H7 (cell line): ENCODE data around the gene PIK3R2. TPM values are rescaled to one million over a fixed set of nuclear protein-coding genes. Genes with fewer than 3 reads are reported as not detected.
"Not testable (repeated sequence)": the region's sequence is repeated elsewhere in the genome, so short reads cannot be mapped to it uniquely, and the experiment has no call there.

Experiments used
- DNase-seq: peaks from one replicate; pipeline ENCODE4 v3.0.0; 2012
- H3K27me3 ChIP-seq: 2 replicates; pipeline ENCODE4 v1.6.0; 2011; ENCODE audit warnings: mild to moderate bottlenecking, low read length; ENCODE audit not compliant: control insufficient read depth, insufficient read depth
- H3K36me3 ChIP-seq: replicated peaks from 2 replicates; pipeline ENCODE4 v1.5.1; 2011; ENCODE audit warnings: low read length; ENCODE audit not compliant: control insufficient read depth, insufficient read depth
- H3K4me3 ChIP-seq: 2 replicates; pipeline ENCODE4 v1.5.1; 2011; ENCODE audit warnings: low read depth, mild to moderate bottlenecking, control low read depth, low read length, moderate library complexity; ENCODE audit not compliant: insufficient read depth
- total RNA-seq: library from RNA; depleted of rRNA; stranded (reverse); fragments of >200 nt; shearing (Covaris generic); gene quantifications from 2 replicates; pipeline ENCODE4 v1.2.3, GENCODE V29; 2014; rRNA removed

The PIK3R2 gene
- total RNA-seq, 1 experiment from 2014 or later = 29.0 TPM

GRCh38 chr19:18204394-18205199 is 51.6 kb downstream of the PIK3R2 start:
- H3K27me3 ChIP-seq = peaks cover 4% of the 10 kb centered on the region; the same call in 1 of the 2 replicates
- H3K4me3 ChIP-seq = peak overlapping the region; percentile 62
- peaks cover 4% of the 10 kb centered on the region for H3K36me3 ChIP-seq
- DNase-seq = peak; percentile 88

- Histone ChIP-seq H3K27me3 (peaks cover 4% of the 10 kb centered on the region; the same call in 1 of the 2 replicates), H3K36me3 (peaks cover 1% of the 10 kb centered on the region), H3K4me3 (peak overlapping the region; percentile 62)
- DNase-seq = peak; percentile 81
Observed at GRCh38 chr19:18205200-18205892, 52.4 kb downstream of the PIK3R2 start.

DNA sequence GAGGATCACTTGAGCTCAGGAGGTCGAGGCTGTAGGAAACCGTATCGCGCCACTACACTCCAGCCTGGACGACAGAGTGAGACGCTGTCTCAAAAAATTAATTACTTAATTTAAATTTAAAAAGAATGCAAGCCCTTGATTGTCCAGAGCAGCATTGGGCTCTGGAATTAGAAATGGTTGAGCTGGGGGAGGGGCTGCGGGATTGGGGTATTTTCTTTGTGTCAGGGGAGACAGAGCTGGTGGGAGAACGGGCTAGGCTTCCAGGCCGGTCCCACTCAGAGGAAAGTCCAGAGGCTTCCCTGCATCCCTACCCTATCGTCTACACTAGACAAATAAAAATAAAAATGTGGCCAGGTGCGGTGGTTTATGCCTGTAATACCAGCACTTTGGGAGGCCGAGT is 53.1 kb downstream of the PIK3R2 start:
- Histone ChIP-seq H3K36me3 (no peaks in the 10 kb centered on the region), H3K4me3 (peak overlapping the region; percentile 62), H3K27me3 (peaks cover 4% of the 10 kb centered on the region; the same call in 1 of the 2 replicates)
- peak; percentile 44 for DNase-seq

GRCh38 chr19:18208098-18208951 is 55.4 kb downstream of the PIK3R2 start:
- peak; percentile 91 for DNase-seq
- Histone ChIP-seq H3K36me3 (no peaks in the 10 kb centered on the region), H3K27me3 (peaks cover 2% of the 10 kb centered on the region; the same call in 1 of the 2 replicates), H3K4me3 (no peak overlapping the region)

DNA sequence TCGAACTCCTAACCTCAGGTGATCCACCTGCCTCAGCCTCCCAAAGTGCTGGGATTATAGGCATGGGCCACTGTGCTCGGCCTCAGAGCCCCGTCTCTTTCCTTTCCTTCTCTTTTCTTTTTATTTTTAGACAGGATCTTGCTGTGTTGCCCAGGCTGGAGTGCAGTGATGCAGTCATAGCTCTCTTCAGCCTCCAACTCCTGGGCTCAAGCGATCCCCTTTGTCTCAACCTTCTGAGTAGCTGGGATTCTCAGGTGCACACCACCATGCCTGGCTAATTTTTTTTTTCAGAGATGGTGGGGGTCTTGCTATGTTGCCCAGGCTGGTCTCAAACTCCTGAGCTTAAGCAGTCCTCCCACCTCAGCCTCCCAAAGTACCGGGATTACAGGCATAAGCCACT is 56.9 kb downstream of the PIK3R2 start:
- H3K36me3 ChIP-seq, DNase-seq, H3K27me3 ChIP-seq, H3K4me3 ChIP-seq: not testable (repeated sequence)

DNA sequence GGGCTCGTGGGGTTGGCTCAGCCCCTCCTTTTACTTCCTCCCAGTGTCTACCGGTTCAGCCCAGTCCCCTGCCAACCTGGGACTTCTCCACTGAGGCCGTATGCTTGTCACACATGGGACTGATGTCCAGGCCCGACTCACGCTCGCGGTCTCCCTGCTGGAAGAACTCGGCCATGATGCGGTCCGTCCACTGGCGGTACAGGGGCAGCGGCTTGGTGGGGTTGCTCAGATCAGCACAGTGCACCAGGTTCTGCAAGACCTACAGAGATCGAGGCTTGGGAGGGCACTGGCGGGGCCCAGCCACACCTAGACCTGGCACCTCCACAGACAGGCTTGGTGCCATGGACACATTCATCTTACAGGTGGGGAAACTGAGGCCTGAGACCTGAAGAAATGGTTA is 58.7 kb downstream of the PIK3R2 start:
- peak; percentile 27 for DNase-seq
- Histone ChIP-seq H3K27me3 (no peaks in the 10 kb centered on the region), H3K36me3 (no peaks in the 10 kb centered on the region), H3K4me3 (no peak overlapping the region)

DNA sequence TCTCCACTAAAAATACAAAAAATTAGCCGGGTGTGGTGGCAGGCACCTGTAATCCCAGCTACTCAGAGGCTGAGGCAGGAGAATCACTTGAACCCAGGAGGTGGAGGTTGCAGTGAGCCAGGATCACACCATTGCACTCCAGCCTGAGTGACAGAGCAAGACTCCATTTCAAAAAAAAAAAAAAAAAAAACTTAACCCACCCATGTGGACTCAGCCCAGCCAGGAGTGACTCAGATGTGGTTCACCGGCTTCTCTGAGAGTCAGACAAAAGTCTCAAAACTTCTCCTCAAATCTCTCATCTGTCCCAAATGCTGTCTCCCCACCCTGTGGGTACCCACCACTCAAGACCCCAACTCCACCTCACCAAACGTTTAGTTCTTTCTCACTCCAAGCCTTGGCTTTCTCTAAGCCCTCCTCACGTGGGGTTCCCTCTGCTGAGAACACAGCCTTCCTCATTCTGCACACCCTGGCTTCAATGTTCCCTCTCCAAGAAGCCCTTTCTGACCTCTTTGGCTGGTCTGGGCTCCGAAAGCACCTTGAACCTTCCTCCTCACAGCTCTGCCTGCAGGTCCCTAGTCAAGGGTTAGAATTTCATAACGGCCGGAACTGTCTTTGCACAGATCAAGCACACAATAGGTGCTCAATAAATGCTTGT is 61.9 kb downstream of the PIK3R2 start:
- no peak overlapping the region for H3K4me3 ChIP-seq
- no peaks in the 10 kb centered on the region for H3K36me3 ChIP-seq
- no peak for DNase-seq
- no peaks in the 10 kb centered on the region for H3K27me3 ChIP-seq

- Histone ChIP-seq H3K36me3 (no peaks in the 10 kb centered on the region), H3K4me3 (no peak overlapping the region), H3K27me3 (no peaks in the 10 kb centered on the region; the same call in 1 of the 2 replicates)
- DNase-seq = no peak
Observed at GRCh38 chr19:18216789-18217188, 63.8 kb downstream of the PIK3R2 start.

GRCh38 chr19:18218159-18218558 is 65.2 kb downstream of the PIK3R2 start:
- Histone ChIP-seq H3K4me3 (no peak overlapping the region), H3K27me3 (no peaks in the 10 kb centered on the region; the same call in 1 of the 2 replicates), H3K36me3 (no peaks in the 10 kb centered on the region)
- no peak for DNase-seq

GRCh38 chr19:18218600-18218999 is 65.6 kb downstream of the PIK3R2 start:
- no peak overlapping the region for H3K4me3 ChIP-seq
- no peak for DNase-seq

More at GRCh38 chr19:18218600-18218999, 65.6 kb downstream of the PIK3R2 start:
- Histone ChIP-seq H3K27me3 (no peaks in the 10 kb centered on the region; the same call in 1 of the 2 replicates), H3K36me3 (no peaks in the 10 kb centered on the region)

Other genes starting within 250 kb of the PIK3R2 start
- gene CCDC124, start 220.1 kb upstream of the PIK3R2 start, total RNA-seq = 39.7 and 55.4 TPM in 2 replicates
- 4.3 and 7.4 TPM in 2 replicates for gene KCNN1, start 186.1 kb upstream of the PIK3R2 start, total RNA-seq
- 4.8 and 14.0 TPM in 2 replicates for gene ARRDC2, start 145.0 kb upstream of the PIK3R2 start, total RNA-seq
- gene IL12RB1, start 66.2 kb upstream of the PIK3R2 start, total RNA-seq = not detected in 2 replicates
- 2.4 and 4.0 TPM in 2 replicates for gene MAST3, start 55.4 kb upstream of the PIK3R2 start, total RNA-seq
- 47.3 and 53.4 TPM in 2 replicates for gene IFI30, start 20.6 kb downstream of the PIK3R2 start, total RNA-seq
- 29.2 and 45.0 TPM in 2 replicates for gene MPV17L2, start 40.1 kb downstream of the PIK3R2 start, total RNA-seq
- 6.1 and 8.6 TPM in 2 replicates for gene RAB3A, start 50.9 kb downstream of the PIK3R2 start, total RNA-seq
- 0.52 and 1.4 TPM in 2 replicates for gene PDE4C, start 73.3 kb downstream of the PIK3R2 start, total RNA-seq
- 0.55 and 0.76 TPM in 2 replicates for gene IQCN, start 121.3 kb downstream of the PIK3R2 start, total RNA-seq
- 173 and 181 TPM in 2 replicates for gene JUND, start 128.5 kb downstream of the PIK3R2 start, total RNA-seq
- 787 and 838 TPM in 2 replicates for gene LSM4, start 169.9 kb downstream of the PIK3R2 start, total RNA-seq
- gene PGPEP1, start 187.4 kb downstream of the PIK3R2 start, total RNA-seq = 11.5 and 13.6 TPM in 2 replicates
- gene GDF15, start 233.0 kb downstream of the PIK3R2 start, total RNA-seq = 0.30 and 1.4 TPM in 2 replicates
- gene LRRC25, start 244.5 kb downstream of the PIK3R2 start, total RNA-seq = 0.76 TPM in 1 of 2 replicates, not detected in the other